Colonic mucosa (tissue), 4 donors: ENCODE data around the gene DNAH6. TPM values are rescaled to one million over a fixed set of nuclear protein-coding genes. Genes with fewer than 3 reads are reported as not detected.

Experiments used
- DNase-seq: peaks from one replicate; pipeline ENCODE4 v3.0.0-alpha.2; 2020
- H3K27ac ChIP-seq: fragments of 200-600 bp; one replicate; pipeline ENCODE4 v1.8.0; 2021
- H3K27me3 ChIP-seq: fragments of 200-600 bp; one replicate; pipeline ENCODE4 v1.8.0; 2021
- H3K36me3 ChIP-seq: fragments of 200-600 bp; one replicate; pipeline ENCODE4 v1.8.0; 2021
- H3K4me1 ChIP-seq: fragments of 200-600 bp; one replicate; pipeline ENCODE4 v1.8.0; 2021; ENCODE audit warnings: mild to moderate bottlenecking
- H3K4me3 ChIP-seq: fragments of 200-600 bp; one replicate; pipeline ENCODE4 v1.8.0; 2021
- H3K9ac ChIP-seq, 2 donors: one replicate each; pipeline ENCODE4 v1.7.0; 2013; ENCODE audit warnings: control low read depth in 2 of 2, low read depth in 2 of 2, low read length in 2 of 2
- H3K9me3 ChIP-seq: fragments of 200-600 bp; one replicate; pipeline ENCODE4 v1.8.0; 2021
- intact Hi-C: fragments of 100-400 bp; cut with DNase I; formaldehyde crosslinking; loops from one replicate; pipeline ENCODE4 v1.14.1; 2022
- total RNA-seq, 2 donors: library from RNA; stranded (reverse); fragmentation: NEBNext Ultra II Directional in 1 of 2; extraction: Animal tissue kit (Norgen Biotek cat#: 25700) in 1 of 2; gene quantifications; one replicate each; pipeline ENCODE4 v1.2.1, GENCODE V29; 2021
- TF ChIP-seq, protein P1 (sequence below): fragments of 200-600 bp; IDR thresholded peaks from one replicate; pipeline ENCODE4 v1.8.0; 2022; ENCODE audit warnings: antibody characterized with exemption, mild to moderate bottlenecking
- donor health status: healthy.
- donor health status: DM: no; HTN: no; CAD: no.
- donor health status: DM: no; HTN: no; CAD: no.

DNAH6 gene
- total RNA-seq, 2 donors from 2014 or later: 1.2 to 1.8 TPM

GRCh38 chr2:84821806-84822205 is 305.5 kb downstream of the DNAH6 start:
- Histone ChIP-seq H3K4me3 (no peak overlapping the region), H3K4me1 (no peaks in the 10 kb centered on the region), H3K27ac (no peak overlapping the region), H3K36me3 (no peaks in the 10 kb centered on the region), H3K9ac (no peak overlapping the region), H3K9me3 (no peaks in the 10 kb centered on the region), H3K27me3 (no peaks in the 10 kb centered on the region)
- TF ChIP-seq, protein P1, sequence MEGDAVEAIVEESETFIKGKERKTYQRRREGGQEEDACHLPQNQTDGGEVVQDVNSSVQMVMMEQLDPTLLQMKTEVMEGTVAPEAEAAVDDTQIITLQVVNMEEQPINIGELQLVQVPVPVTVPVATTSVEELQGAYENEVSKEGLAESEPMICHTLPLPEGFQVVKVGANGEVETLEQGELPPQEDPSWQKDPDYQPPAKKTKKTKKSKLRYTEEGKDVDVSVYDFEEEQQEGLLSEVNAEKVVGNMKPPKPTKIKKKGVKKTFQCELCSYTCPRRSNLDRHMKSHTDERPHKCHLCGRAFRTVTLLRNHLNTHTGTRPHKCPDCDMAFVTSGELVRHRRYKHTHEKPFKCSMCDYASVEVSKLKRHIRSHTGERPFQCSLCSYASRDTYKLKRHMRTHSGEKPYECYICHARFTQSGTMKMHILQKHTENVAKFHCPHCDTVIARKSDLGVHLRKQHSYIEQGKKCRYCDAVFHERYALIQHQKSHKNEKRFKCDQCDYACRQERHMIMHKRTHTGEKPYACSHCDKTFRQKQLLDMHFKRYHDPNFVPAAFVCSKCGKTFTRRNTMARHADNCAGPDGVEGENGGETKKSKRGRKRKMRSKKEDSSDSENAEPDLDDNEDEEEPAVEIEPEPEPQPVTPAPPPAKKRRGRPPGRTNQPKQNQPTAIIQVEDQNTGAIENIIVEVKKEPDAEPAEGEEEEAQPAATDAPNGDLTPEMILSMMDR: no peak
- intact Hi-C loops: no loop called here
- DNase-seq: no peak

DNA sequence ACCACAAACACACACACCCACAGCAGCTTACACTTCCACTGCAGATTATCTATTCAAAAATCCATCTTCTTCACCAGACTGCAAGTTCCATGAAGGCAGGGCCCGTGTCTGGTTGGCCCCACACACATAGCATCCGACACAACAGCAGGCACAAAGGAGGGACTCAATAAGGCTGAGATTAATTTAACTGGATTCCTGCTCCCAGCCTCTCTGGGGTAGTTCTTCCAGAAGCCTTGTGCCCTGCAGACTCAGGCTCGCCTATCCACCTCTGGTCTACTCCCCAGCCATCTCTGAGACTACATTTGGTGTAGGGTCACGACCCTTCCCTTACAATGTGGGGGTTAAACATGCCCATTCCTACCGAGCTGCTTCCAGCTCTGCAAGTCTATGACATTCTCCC is 306.9 kb downstream of the DNAH6 start:
- no peak for DNase-seq
- Histone ChIP-seq H3K27ac (no peak overlapping the region), H3K4me1 (no peaks in the 10 kb centered on the region), H3K9me3 (no peaks in the 10 kb centered on the region), H3K4me3 (no peak overlapping the region), H3K27me3 (no peaks in the 10 kb centered on the region), H3K36me3 (no peaks in the 10 kb centered on the region), H3K9ac (no peak overlapping the region)
- TF ChIP-seq, protein P1: no peak
- intact Hi-C loops: no loop called here

GRCh38 chr2:84823788-84824187 is 307.5 kb downstream of the DNAH6 start:
- Histone ChIP-seq H3K4me3 (no peak overlapping the region), H3K9me3 (no peaks in the 10 kb centered on the region), H3K36me3 (no peaks in the 10 kb centered on the region), H3K4me1 (no peaks in the 10 kb centered on the region), H3K27ac (no peak overlapping the region), H3K27me3 (no peaks in the 10 kb centered on the region), H3K9ac (no peak overlapping the region)
- intact Hi-C loops: no loop called here
- TF ChIP-seq, protein P1: no peak
- no peak for DNase-seq

DNA sequence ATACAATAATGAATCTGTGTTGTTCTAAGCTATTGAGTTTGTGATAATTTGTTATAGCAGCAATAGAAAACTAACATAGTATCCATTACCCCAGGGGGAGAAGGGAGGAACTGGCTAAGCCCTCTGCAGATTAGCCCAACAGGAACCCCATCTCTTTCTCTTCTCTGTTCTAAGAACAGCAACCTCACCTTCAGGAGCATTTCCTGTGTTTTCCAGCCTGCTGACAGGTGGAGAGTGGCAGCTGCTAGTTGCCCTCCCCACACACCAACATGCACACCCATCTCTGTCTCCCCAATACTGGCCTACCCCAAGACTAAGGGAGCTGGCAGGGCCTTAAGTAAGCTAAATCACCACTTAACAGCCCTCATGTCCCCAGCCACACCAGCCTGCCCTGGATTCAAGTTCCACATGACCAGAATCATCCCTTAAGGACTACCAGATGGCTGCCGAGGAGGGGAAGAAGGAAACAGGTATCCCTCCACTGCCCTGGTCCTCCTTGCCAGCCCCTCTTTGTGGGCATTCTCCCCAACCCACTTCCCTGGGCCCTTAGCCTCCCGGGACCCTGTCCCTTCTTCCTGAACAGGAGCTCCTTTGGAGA is 311.8 kb downstream of the DNAH6 start:
- H3K4me3 ChIP-seq: no peak overlapping the region
- no peaks in the 10 kb centered on the region for H3K9me3 ChIP-seq
- no peak overlapping the region for H3K27ac ChIP-seq
- DNase-seq: no peak
- H3K4me1 ChIP-seq: no peaks in the 10 kb centered on the region
- TF ChIP-seq, protein P1: no peak
- H3K27me3 ChIP-seq: no peaks in the 10 kb centered on the region
- H3K9ac ChIP-seq: no peak overlapping the region
- intact Hi-C loops: no loop called here
- no peaks in the 10 kb centered on the region for H3K36me3 ChIP-seq

- intact Hi-C loops: no loop called here
- H3K9ac ChIP-seq: no peak overlapping the region
- TF ChIP-seq, protein P1: no peak
- H3K27ac ChIP-seq: no peak overlapping the region
- no peaks in the 10 kb centered on the region for H3K4me1 ChIP-seq
- no peak overlapping the region for H3K4me3 ChIP-seq
- no peaks in the 10 kb centered on the region for H3K36me3 ChIP-seq
- H3K27me3 ChIP-seq: no peaks in the 10 kb centered on the region
- no peaks in the 10 kb centered on the region for H3K9me3 ChIP-seq
- DNase-seq: no peak
Measured at GRCh38 chr2:84829693-84830092, 313.4 kb downstream of the DNAH6 start.
